ENCODE data around the gene PHETA1.

The PHETA1 gene

GRCh38 chr12:111353603-111354295, 15.1 kb downstream of the PHETA1 start:
- no peak for DNase-seq (ENCODE audit: extremely low read depth, low read depth)
- H3K4me3 ChIP-seq (replicated peaks; ENCODE audit: low read depth, low read length) = no peak overlapping the region
- no peak for TF ChIP-seq CTCF (IDR thresholded peaks at IDR 0.05; ENCODE audit: low read depth, low read length, missing control alignments)

GRCh38 chr12:111353026-111353425, 15.9 kb downstream of the PHETA1 start:
- H3K4me3 ChIP-seq (replicated peaks; ENCODE audit: low read depth, low read length) = no peak overlapping the region
- no peak for TF ChIP-seq CTCF (IDR thresholded peaks at IDR 0.05; ENCODE audit: low read depth, low read length, missing control alignments)
- no peak for DNase-seq (ENCODE audit: extremely low read depth, low read depth)

- no peak overlapping the region for H3K4me3 ChIP-seq (replicated peaks; ENCODE audit: low read depth, low read length)
- TF ChIP-seq CTCF (IDR thresholded peaks at IDR 0.05; ENCODE audit: low read depth, low read length, missing control alignments) = no peak
- DNase-seq (ENCODE audit: extremely low read depth, low read depth) = no peak
Measured at GRCh38 chr12:111352296-111352993, 16.4 kb downstream of the PHETA1 start.

- H3K4me3 ChIP-seq (replicated peaks; ENCODE audit: low read depth, low read length) = no peak overlapping the region
- no peak for TF ChIP-seq CTCF (IDR thresholded peaks at IDR 0.05; ENCODE audit: low read depth, low read length, missing control alignments)
- DNase-seq (ENCODE audit: extremely low read depth, low read depth) = no peak
Measured at GRCh38 chr12:111351026-111351425, 17.9 kb downstream of the PHETA1 start.

- no peak overlapping the region for H3K4me3 ChIP-seq (replicated peaks; ENCODE audit: low read depth, low read length)
- DNase-seq (ENCODE audit: extremely low read depth, low read depth) = no peak
- no peak for TF ChIP-seq CTCF (IDR thresholded peaks at IDR 0.05; ENCODE audit: low read depth, low read length, missing control alignments)
Measured at GRCh38 chr12:111349748-111350520, 19.0 kb downstream of the PHETA1 start.

GRCh38 chr12:111349101-111349747, 19.7 kb downstream of the PHETA1 start:
- no peak for DNase-seq (ENCODE audit: extremely low read depth, low read depth)
- no peak for TF ChIP-seq CTCF (IDR thresholded peaks at IDR 0.05; ENCODE audit: low read depth, low read length, missing control alignments)
- no peak overlapping the region for H3K4me3 ChIP-seq (replicated peaks; ENCODE audit: low read depth, low read length)
